Activated CD4-positive, alpha-beta T cell treated with anti-CD3 and anti-CD28 coated beads for 1 hour (primary cell): ENCODE data around the gene GAPT.

Experiments used
- DNase-seq: peaks from one replicate; pipeline ENCODE4 v3.0.0-alpha.2; 2020

The GAPT gene

DNA sequence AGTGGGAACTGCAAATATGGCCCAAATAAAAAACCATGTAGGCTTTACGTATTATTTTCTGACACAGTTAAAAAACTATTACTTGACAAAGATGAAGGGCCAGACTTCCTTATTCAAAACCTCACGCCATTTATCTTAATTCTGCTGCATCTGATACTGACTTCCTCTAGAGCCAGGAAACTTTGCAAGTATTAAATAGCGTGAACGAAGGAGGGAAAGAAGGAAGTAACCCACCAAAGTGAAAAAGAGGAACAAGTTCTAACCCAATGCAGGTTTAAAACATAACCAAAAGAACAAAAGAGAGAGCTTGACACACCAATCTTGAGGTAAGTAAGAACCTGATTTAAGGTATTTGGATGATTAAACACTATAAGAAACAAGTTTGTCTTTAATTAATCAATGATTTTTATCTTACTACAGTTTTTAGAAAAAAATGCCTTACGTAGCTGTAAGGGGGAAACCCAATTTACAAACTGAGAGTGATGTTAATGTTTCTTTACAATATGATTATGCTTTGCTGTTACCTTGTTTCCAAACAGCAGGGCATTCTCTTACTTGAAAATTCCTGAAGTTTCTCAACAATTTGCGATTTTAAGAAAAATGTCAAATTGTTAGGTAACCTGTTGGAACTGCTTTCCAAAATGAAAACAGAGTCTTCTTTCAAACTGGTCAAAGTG is at the start of gene GAPT:
Gene GAPT (plus strand): TSS at position 220 of the 677 bp plus-strand sequence. CDS start 3,102 bp downstream, outside the sequence.
- DNase-seq: no peak

GRCh38 chr5:58444805-58445204 is 46.4 kb upstream of the GAPT start:
- DNase-seq: no peak

- no peak for DNase-seq
Measured at GRCh38 chr5:58446024-58446423, 45.2 kb upstream of the GAPT start.

GRCh38 chr5:58447226-58447625 is 44.0 kb upstream of the GAPT start:
- no peak for DNase-seq

GRCh38 chr5:58450018-58450417 is 41.2 kb upstream of the GAPT start:
- DNase-seq: no peak

- no peak for DNase-seq
Measured at GRCh38 chr5:58450811-58451629, 40.2 kb upstream of the GAPT start.

GRCh38 chr5:58451732-58452565 is 39.3 kb upstream of the GAPT start:
- no peak for DNase-seq

DNA sequence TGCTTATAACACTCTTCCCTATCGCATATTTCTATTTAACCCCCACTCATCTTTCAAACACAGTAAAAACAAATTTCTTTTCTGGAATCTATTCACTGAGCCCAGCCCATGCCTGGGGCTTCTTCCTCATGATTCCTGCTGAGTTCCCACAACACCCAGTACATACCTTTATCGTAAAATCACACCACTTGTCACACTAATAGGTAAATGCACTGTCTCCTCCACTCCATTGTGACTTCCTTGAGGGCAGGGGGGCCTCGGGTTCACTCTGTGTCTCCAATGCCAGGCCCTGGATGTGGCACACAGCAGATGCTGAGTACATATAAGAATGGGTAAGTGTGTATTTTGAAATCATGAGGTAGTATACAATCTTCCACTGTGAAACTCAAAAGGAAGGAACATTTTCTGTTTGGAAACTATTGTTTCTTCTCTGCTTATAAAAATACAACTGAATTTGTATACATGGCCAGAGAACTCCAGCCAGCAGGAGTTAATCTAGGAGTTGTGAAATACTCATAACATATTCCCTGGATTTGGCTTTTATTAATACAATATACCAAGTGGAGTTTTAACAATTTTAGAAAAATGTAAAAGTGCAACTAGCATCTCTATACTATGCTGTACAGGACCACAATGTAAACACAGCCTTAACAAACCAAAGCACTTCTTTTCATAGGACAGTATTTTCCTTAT is 38.5 kb upstream of the GAPT start:
- DNase-seq: no peak

DNA sequence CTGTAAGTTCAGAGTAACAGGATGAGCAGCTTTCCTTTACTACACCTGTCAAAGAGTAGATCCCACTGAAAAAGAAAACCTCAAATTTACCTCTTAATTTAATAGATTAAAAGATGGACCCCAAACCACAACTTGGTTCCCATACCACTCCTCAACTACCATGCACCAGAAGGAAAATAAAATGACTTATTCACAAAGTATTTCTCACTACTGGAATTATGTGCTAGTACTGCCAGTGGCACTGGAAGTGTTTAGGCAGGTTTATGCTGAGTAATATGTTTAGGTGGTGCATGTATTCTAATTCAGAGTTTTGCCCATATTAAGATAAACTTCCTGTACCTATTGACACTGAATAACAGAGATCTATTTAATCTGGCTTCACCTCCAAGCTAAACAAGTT is 37.9 kb upstream of the GAPT start:
- no peak for DNase-seq

- no peak for DNase-seq
Measured at GRCh38 chr5:58454025-58454424, 37.2 kb upstream of the GAPT start.

GRCh38 chr5:58455066-58455465 is 36.2 kb upstream of the GAPT start:
- no peak for DNase-seq

DNA sequence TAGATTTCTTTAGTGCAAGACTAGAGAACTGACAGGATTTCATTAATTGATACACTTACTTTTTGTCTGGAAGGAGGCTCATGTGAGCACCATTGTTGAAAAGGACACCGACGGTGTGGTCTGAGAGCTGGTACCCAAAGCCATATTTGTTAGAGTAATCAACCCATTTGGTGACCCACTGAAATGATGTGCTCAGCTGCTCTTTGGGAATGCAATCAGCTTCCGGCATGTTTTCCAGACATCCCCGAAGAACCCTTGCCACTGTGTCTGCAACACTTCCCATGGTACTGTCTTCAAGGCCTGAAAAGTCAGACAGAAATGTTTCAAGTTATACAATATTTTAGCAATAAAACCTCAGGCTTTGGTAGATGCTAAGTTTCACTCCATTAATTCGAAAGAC is 35.8 kb upstream of the GAPT start:
- no peak for DNase-seq

DNA sequence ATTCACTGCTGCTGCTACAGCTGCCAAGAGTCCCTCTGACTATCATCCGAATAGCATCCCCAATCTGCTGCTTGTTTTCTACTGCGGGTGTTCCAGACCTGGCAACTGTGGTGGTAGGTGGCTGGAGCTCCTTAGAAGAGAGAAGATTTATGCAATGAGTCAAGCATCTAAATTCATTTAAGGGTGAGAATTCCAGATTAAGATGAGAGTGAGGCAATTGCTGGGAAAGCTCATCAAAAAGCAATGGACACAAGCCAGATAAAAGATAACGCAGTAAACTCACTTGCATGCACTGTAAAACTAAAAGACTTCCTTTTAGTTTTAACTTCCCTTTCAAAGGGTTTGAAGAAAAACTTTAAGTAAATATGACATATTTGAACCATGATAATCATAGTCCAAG is 35.2 kb upstream of the GAPT start:
- no peak for DNase-seq

- no peak for DNase-seq
Measured at GRCh38 chr5:58456486-58456885, 34.7 kb upstream of the GAPT start.

DNA sequence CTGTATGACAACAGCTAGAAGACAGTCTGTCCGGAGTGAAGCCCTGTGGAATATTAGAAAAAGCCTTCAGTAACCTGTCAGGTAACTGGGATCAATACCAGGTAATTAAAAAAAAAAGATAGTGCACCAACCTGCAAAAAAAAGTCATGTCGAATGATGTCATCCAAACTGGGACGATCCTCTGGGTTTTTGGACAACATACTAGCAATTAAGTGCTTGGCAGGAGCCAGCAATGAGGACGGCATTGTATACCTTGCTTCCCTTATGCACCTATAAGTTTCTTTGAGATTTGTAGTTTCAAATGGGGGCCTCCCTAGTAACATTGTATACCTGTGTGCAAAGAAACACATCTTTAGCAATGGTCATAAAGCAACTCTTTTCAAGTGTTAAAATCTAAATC is 34.2 kb upstream of the GAPT start:
- DNase-seq: no peak

DNA sequence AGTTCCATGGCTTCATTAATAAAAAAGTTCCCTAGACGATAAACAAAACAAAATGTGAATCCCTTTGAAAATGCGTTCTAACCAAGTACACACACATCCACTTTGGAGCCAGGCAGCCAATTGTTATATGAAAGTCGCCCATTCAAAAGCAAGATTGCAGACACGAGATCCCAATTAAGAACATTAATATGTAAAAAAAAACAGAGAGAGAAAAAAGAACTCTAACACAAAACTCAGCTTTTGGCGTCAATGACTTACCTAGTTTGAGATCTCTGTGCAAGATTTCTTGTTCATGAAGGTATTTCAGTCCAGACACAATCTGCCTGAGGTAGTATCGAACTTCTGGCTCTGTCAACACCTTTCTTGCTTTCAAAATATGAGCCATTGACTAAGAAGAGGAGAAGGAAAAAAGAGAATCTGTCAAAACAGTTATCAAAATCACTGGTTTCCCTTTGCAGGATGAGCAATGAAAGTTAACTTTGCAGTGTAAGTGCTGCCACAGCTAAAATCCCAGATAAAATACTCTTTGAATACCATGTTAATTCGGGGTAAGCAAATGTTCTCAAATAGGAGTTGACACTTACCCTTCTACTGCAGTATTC is 33.0 kb upstream of the GAPT start:
- no peak for DNase-seq

- no peak for DNase-seq
Measured at GRCh38 chr5:58458743-58459145, 32.5 kb upstream of the GAPT start.

- DNase-seq: no peak
Measured at GRCh38 chr5:58459146-58460001, 31.9 kb upstream of the GAPT start.

DNA sequence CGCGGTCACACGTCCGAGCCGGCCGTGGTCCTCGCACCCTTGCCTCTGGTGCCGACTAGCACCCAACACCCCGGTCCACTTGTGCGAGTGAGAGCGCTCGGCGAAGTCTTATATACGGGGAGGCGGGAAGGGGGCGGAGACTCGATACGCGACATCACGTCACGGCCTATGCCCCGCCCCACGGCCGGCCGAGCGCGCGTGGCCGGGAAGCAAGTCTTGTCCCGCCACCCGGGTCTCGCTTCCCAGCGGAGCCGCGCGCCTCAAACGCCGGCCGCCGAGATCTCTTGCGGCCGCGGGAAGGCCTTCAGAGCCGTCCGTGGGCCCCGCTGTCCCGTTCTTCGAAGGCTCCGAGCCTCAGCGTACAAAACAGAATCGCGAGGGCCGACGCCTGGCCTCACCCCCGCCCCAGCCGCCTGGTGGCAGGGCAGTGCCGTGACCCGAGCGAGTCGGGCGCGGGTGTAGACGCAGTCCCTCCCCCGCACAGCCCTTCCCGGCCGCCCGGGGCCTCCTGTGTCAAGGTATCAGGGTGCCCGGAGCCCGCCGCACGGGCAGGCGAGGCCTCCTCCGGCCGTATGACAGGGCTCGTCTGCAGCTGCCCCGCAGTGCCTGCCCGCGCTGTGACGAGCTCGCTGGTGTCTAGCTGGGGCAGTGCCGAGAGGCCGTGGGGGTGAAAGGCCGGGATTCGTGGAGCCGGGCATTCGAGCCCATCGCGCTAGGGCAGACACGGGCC is 31.1 kb upstream of the GAPT start, which contains the start of gene PLK2:
Gene PLK2 (minus strand): TSS at position 85 of the 730 bp plus-strand sequence. CDS start 127 bp downstream, outside the sequence.
- peak; percentile 93 for DNase-seq

DNA sequence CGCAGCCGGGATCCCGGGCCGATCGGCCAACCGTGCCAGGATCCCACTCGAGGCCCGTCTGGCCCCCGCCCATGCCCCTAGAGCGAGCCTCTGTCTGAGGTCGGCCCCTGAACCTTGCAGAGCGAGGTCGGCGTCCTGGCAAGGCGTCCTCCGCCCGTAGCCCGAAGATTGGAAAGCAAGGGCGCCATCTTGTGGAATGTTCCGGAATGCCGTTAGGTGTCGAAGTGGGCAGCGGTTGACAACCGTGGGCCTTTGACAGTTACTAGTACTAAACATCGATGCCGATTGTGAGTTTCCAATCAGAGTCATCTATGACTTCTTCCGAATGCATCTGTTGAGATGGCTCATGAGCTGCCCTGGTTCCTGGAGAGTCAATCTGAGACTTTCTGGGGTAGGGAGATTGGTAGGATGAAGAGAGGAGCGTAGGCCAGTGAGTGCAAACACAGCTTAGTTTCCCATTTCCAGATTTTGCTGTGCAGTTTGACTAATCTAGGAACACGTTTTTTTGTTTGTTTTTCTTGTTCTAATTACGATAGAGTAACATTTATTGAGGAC is 30.4 kb upstream of the GAPT start:
- peak; percentile 82 for DNase-seq
